NT2/D1 (cell line): ENCODE measurements around the gene FAM193A.

Experiments
- DNase-seq: peaks from one replicate; pipeline ENCODE4 v3.0.0-alpha.2; 2011; ENCODE audit warnings: low read depth, low spot score
- H3K27me3 ChIP-seq: 2 replicates; pipeline ENCODE4 v1.6.0; 2011; ENCODE audit warnings: mild to moderate bottlenecking; ENCODE audit not compliant: insufficient read length, insufficient read depth
- H3K36me3 ChIP-seq: 2 replicates; pipeline ENCODE4 v1.6.1; 2011; ENCODE audit warnings: mild to moderate bottlenecking, low read length, mixed read lengths; ENCODE audit not compliant: insufficient read depth, insufficient read length
- H3K4me1 ChIP-seq: 2 replicates; pipeline ENCODE4 v1.5.1; 2011; ENCODE audit not compliant: insufficient read depth, insufficient read length
- H3K4me3 ChIP-seq: 2 replicates; pipeline ENCODE4 v1.5.1; 2011; ENCODE audit warnings: low read depth; ENCODE audit not compliant: insufficient read length
- H3K9ac ChIP-seq: 2 replicates; pipeline ENCODE4 v1.6.0; 2011; ENCODE audit warnings: low read depth; ENCODE audit not compliant: insufficient read length
- H3K9me3 ChIP-seq: 2 replicates; pipeline ENCODE4 v1.5.1; 2011; ENCODE audit warnings: mild to moderate bottlenecking, low read length; ENCODE audit not compliant: insufficient read depth
- SUZ12 ChIP-seq: IDR thresholded peaks from 2 replicates; pipeline ENCODE4 v1.6.1; 2011; ENCODE audit not compliant: insufficient read length, insufficient read depth; ENCODE audit errors: extremely low read depth
- YY1 ChIP-seq: IDR thresholded peaks from 2 replicates; pipeline ENCODE4 v1.6.1; 2011; ENCODE audit not compliant: insufficient read length, insufficient read depth
- ZNF274 ChIP-seq: IDR thresholded peaks from 2 replicates; pipeline ENCODE4 v1.6.1; 2011; ENCODE audit warnings: mild to moderate bottlenecking, low read depth, low read length

FAM193A gene

DNA sequence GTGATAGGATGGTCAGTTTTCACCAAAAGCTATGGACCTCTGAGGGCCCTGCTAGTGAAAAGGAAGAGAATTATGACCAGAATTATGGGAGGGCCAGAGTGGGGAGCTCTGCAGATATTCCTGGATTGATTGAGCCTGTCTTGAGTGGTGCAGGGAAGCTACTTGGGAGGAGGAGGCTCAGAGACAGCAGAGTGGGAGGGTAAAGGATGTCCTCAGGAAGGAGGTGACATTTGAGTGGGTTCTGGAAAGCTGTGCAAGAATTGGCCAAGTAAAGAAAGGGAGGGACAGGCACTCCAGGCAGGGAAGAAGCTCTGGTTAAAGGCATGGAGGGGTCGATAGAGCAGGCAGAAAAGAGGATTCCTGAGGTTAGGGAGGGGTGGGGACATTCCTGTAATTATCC, 43.5 kb upstream of the FAM193A start:
- Histone ChIP-seq H3K27me3 (no peaks in the 10 kb centered on the region), H3K4me3 (no peak overlapping the region), H3K9ac (no peak overlapping the region), H3K36me3 (peaks cover 79% of the 10 kb centered on the region), H3K4me1 (peaks cover 9% of the 10 kb centered on the region), H3K9me3 (no peaks in the 10 kb centered on the region)
- DNase-seq: no peak
- TF ChIP-seq YY1: no peak
- TF ChIP-seq SUZ12: no peak
- no peak for TF ChIP-seq ZNF274

DNA sequence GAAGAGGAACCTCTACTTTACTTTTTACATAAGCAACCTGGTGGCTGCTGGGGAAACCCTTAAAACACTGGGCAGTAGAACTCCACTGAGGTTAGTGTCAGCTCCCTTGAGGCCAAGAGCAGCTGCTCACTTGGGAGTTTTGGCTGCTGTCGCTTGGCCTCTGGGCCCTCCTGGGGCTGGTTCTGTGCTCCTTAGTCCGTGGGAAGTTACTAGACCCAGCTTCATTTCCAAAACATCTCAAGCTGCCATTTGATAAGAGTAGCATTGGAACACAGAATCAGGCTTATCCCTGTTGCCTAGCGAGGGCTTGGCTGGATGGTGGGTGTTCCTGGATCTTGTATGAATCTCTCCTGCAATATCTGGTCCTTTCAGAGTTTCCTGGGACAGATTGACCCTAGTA, 41.5 kb upstream of the FAM193A start:
- H3K9me3 ChIP-seq: no peaks in the 10 kb centered on the region
- no peaks in the 10 kb centered on the region for H3K27me3 ChIP-seq
- H3K36me3 ChIP-seq: peaks cover 83% of the 10 kb centered on the region
- H3K4me3 ChIP-seq: no peak overlapping the region
- H3K9ac ChIP-seq: no peak overlapping the region
- no peak for TF ChIP-seq ZNF274
- H3K4me1 ChIP-seq: no peaks in the 10 kb centered on the region
- DNase-seq: no peak

DNA sequence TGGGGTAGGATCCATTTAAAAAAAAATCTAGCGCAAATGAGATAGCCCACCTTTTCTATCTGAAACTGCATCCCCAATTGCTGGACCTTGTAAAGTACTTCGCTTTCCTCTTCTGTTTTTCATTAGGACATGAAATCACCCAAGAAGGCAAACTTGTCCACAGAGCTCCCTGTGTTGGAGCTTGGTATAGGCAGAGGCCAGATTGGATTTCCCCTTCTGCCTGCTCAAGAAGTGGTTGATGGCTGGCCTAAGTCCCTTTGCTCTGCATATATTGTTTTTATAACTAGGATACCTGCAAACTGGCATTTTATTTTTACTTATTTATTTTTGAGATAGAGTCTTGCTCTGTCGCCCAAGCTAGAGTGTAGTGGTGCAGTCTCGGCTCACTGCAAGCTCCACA, 39.1 kb upstream of the FAM193A start:
- Histone ChIP-seq H3K9ac (no peak overlapping the region), H3K9me3 (no peaks in the 10 kb centered on the region), H3K4me1 (no peaks in the 10 kb centered on the region), H3K4me3 (no peak overlapping the region), H3K36me3 (peaks cover 85% of the 10 kb centered on the region), H3K27me3 (no peaks in the 10 kb centered on the region)
- TF ChIP-seq ZNF274 (no peak), YY1 (no peak), SUZ12 (no peak)
- no peak for DNase-seq

DNA sequence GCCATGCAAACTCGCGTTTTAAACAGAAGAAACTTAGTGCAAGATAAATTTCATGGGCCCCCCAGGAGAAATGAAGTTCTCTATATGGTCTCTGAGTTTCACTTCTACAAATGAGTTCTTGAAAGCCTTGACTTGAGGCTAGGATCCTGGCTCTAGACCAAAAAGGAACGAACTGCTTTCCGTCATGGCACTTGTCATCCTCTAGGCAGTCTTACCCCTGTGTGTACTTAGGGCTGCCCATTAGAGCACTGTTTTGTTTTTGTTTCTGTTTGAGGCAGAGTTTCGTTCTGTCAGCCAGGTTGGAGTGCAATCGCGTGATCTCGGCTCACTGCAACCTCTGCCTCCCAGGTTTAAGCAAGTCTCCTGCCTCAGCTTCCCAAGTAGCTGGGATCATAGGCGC, 38.5 kb upstream of the FAM193A start:
- H3K27me3 ChIP-seq: no peaks in the 10 kb centered on the region
- no peaks in the 10 kb centered on the region for H3K9me3 ChIP-seq
- TF ChIP-seq ZNF274 (no peak), YY1 (no peak), SUZ12 (no peak)
- H3K4me1 ChIP-seq: no peaks in the 10 kb centered on the region
- no peak for DNase-seq
- peaks cover 83% of the 10 kb centered on the region for H3K36me3 ChIP-seq
- H3K4me3 ChIP-seq: no peak overlapping the region
- H3K9ac ChIP-seq: no peak overlapping the region

DNA sequence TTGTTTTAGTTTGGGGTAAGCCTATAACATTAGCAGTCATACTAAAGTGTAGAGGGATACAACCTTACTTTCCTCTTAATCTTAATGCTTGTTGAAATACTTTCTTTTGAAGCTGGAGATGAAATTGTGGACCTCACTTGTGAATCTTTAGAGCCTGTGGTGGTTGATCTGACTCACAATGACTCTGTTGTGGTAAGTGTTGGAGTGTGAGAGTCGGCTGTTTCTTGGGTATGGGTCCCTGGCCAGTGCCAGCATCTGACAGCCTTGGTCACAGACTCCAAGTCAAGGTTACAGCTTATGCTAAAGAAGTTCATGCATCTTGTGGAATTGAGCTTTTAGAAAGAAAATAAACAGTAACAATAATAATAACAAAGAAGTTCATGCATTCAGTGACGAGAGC, 35.9 kb upstream of the FAM193A start:
- H3K36me3 ChIP-seq: peaks cover 86% of the 10 kb centered on the region
- no peak overlapping the region for H3K9ac ChIP-seq
- no peaks in the 10 kb centered on the region for H3K9me3 ChIP-seq
- H3K27me3 ChIP-seq: no peaks in the 10 kb centered on the region
- no peak for DNase-seq
- H3K4me1 ChIP-seq: no peaks in the 10 kb centered on the region
- H3K4me3 ChIP-seq: no peak overlapping the region
- TF ChIP-seq SUZ12: no peak
- TF ChIP-seq ZNF274: no peak
- no peak for TF ChIP-seq YY1

DNA sequence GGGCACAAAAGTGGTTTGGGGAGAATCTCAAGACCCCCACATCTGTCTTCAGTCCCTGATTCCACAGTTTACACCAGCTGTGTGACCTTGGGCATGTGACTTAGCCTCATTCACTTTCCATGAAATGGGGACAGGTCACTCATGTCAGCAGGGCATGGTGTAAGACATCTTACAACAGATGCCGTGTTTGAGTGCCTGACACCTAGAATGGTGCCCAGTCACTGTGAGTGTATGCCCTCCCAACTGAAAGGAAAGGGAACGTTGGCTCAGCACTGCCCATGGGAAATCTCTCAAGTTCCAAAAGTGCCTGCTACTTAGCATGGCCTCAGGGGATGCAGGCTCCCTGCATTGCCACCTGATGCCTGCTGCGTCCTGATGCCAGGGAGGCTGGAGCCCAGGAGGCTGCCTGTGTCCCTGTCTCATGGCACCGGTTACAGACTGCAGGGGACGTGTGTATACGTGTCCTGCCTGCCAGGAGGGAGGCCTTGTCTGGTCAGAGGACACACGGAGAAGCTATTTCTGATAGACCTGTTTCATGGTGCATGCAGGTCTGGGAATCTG, 35.3 kb upstream of the FAM193A start:
- peaks cover 87% of the 10 kb centered on the region for H3K36me3 ChIP-seq
- H3K9me3 ChIP-seq: no peaks in the 10 kb centered on the region
- no peak overlapping the region for H3K9ac ChIP-seq
- no peak for TF ChIP-seq ZNF274
- no peaks in the 10 kb centered on the region for H3K4me1 ChIP-seq
- no peaks in the 10 kb centered on the region for H3K27me3 ChIP-seq
- DNase-seq: no peak
- no peak overlapping the region for H3K4me3 ChIP-seq

DNA sequence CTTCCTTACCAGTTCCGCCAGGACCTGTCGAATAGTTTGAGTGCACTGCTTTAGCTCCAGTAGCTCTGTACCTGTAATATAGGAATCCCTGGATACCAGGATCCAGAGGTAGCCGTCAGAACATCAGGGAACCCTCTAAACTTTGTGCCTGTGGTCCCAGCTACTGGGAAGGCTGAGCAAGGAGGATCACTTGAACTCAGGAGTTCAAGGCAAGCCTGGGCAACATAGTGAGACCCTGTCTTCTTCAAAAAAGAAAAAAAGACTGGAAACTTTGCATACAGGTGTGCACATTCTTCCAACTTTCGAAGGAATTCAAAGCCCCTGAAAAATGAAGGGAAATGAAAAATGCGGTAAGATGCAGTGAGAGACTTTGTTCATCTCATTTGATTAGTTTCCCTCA, 32.6 kb upstream of the FAM193A start:
- no peaks in the 10 kb centered on the region for H3K27me3 ChIP-seq
- DNase-seq: no peak
- H3K9me3 ChIP-seq: no peaks in the 10 kb centered on the region
- peaks cover 82% of the 10 kb centered on the region for H3K36me3 ChIP-seq
- H3K4me3 ChIP-seq: no peak overlapping the region
- peaks cover 2% of the 10 kb centered on the region for H3K4me1 ChIP-seq
- TF ChIP-seq YY1 (no peak), SUZ12 (no peak), ZNF274 (no peak)
- no peak overlapping the region for H3K9ac ChIP-seq

DNA sequence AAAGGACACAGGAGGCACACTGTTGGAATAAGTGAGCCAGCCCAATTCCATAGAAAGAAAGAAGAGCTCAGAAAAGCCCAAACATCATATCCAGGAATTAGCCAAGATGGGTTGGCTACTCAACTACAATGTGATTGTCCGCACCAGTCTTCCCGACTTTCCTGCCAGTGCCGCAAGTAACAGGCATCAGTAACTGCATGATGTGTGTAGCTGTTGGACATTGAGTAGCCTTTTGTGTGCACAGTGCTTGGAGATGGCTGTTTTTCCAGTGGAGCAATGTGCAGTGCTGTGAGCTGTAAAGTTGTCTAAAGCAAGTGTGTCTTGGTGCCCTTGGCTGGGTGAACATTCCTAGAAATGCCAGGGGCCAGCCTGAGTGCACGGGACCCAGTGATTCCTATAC, 29.2 kb upstream of the FAM193A start:
- no peak overlapping the region for H3K9ac ChIP-seq
- H3K27me3 ChIP-seq: no peaks in the 10 kb centered on the region
- peaks cover 5% of the 10 kb centered on the region for H3K4me1 ChIP-seq
- peaks cover 80% of the 10 kb centered on the region for H3K36me3 ChIP-seq
- H3K9me3 ChIP-seq: no peaks in the 10 kb centered on the region
- H3K4me3 ChIP-seq: no peak overlapping the region
- no peak for TF ChIP-seq SUZ12
- TF ChIP-seq ZNF274: no peak
- TF ChIP-seq YY1: no peak
- no peak for DNase-seq
